HG03378 (cell line): ENCODE results near the gene RASL12.

Experiments used
- ATAC-seq: cut with Tn5 transposase; IDR thresholded peaks from one replicate; pipeline ENCODE4 v1.9.1; 2021; ENCODE audit warnings: mild to moderate bottlenecking, moderate library complexity; ENCODE audit not compliant: unreplicated experiment

The RASL12 gene

GRCh38 chr15:65057549-65057940 is 10.2 kb downstream of the RASL12 start:
- ATAC-seq = no peak

DNA sequence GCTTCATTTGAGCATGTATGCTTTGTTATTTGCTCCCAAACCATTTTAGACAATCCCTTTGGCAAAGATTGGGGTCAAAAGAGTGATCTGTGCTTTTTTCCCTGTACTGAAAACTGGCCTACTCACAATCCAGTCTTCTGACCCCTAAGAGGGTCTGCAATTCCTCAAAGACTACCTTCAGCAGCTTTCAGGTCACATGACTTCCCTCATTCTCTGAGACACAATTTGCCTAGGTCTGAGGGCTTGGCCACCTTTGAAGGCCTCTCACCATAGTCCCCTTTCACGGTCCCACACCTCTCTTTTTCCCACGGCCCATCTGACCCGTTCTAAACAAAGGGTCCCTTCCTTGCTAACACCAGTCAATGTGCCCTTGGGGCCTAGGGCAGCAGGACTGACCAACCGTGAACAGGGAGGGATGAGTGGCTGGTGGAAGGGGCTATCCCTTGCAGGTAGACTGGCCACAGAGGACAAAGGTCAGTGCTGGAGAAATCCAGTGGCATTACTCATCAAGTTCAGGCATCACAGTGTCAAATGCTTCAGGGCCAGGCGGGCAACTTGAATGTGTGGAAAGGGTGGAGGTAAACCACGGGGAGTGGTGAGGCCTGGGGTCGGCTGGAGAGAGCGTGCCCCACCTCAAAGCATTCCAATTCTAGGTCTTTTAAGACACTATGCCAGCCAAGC is 10.8 kb downstream of the RASL12 start:
- no peak for ATAC-seq

- no peak for ATAC-seq
Observed at GRCh38 chr15:65056106-65056505, 11.7 kb downstream of the RASL12 start.

DNA sequence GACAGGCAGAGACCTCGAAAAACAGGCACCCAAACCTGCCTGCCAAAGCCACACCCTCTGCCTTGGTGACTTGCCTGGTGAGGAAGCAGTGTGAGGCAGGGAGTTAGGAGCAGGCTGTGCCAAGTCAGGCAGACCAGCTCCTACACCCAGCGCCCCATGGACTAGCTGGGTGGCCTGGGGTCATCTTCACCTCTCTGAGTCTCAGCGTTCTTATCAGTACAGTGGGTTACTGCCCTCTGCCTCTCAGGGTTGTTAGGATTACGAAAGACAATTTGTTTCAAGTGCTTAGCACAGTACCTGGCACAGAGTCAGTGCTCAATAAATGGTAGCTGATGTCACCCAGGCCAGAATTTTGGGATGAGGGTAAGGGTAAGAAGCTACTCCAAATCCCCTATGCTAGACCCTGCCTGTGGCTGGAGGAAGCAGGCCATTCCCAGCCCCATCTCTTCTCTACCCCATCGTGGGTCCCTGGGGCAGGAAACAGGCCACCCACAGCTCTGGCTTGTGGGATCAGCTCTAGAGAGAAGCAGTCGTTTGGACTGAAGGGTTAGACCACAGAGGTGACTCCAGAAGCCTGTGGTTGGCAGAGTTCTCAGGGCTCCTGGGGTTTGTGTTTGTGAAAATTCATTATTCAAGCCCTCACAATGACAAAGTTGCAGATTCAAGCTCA is 12.5 kb downstream of the RASL12 start:
- no peak for ATAC-seq

GRCh38 chr15:65054333-65055200 is 13.2 kb downstream of the RASL12 start:
- ATAC-seq = no peak

- ATAC-seq = no peak
Observed at GRCh38 chr15:65052956-65053355, 14.8 kb downstream of the RASL12 start.

DNA sequence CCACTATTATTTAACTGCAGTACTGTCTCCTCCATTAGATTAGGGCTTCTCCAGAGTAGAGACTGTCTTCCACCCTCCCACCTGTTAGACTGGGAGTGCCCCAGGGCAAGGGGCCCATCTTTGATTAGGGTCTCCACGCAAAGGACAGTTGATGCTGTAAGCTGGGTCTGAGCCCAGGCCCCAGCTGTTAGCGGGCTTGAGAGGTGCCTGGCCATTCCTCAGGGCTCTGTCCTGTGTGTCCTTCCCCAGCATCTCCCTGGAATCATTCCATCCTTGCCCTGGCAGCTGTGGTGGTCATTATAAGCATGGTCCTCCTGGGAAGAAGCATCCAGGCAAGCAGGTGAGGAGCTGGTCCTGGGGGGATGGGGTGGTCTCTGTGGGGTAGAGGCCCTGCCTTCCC is 16.5 kb downstream of the RASL12 start:
- no peak for ATAC-seq

DNA sequence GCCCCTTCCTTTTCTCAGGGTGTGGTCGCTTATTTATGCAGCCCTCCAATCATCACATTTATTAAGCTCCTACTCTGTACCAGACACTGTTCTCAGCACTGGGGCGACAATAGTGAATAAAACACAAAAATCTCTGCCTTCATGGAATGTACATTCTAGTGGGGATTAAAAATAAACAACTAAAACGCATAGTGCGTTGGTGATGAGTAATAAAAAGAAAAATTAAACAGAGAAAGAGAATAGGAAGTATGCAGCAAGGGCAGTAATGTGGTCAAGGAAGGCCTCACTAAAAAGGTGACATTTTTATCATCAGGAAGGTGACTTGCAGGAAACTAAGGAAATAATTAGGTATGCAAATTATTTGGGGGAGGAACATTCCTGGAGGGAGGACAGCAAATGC is 17.5 kb downstream of the RASL12 start:
- no peak for ATAC-seq

DNA sequence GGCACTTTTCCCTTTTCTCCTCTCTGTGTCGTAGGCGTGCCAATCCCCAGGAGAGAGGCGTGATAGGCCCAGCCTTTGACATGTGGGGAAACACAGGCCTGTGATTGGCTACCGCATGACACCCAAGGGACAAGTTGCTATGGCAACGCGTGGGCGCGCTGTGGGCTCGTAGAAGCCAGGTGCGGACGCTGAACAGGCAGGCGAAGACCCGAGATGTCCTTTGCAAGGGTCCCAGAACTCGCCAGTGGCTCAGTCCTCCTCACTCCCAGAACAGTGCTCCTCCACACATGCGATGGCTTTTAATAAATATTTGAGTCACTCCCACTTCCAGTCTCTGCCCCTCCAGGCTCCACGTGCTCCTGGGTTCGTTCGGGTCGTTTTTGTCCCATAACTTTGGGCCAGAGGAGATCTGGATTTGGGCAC is 18.4 kb downstream of the RASL12 start:
- peak; percentile 76 for ATAC-seq

DNA sequence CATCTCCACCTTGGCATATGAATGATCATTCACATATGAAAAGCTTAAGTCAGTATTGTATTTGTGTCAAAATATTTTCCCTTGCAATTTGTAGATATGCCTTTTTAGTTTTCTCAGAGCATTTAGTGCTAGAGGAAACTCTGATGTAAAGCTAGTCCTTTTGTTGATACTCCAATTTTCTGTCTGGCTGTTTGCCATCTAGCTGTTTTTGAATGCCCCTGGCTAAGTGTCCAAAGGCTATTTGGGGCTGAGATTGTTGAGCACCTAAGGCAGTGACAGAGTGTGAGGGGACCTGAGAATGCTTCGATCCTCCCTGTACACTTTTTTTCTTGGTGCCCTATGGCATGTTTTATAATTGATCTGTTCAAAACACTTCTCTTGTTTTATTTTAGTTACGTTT is 19.6 kb downstream of the RASL12 start:
- no peak for ATAC-seq

DNA sequence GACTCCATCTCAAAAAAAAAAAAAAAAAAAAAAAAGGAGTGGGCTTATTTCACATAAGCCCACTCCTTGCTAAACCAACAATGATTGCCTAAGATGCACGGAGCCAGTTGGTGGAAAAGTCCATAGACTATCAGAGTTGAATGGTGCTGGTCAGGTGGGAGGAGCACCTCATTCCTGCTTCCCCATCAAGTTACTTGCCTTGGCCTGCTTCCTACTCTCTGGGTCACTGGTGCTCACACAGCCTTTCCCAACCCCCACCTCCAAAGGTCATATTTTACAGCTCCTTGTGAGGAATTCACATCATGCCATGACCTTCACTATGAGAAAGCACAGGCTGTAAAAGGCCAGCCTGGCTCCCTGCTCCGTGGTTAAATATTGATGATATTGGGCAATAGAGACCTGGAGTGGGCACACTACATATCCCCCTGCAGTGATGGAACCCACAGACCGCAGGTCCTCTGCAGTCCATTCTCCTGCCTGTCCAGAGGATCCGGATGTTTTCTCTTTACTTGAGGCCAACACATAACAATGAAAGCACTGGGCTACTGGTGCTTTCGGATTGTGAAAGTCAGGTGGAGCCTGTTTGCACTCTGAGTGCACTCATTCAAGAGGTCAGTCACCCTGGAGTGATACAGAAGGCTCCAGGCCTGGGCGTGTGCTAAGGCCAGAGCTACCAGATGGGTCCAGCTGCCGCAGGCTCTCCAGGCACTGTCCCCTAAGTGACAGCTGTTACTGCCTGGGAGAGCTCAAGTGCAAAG is 22.9 kb downstream of the RASL12 start, which contains the start of gene SLC51B:
Gene SLC51B (plus strand): TSS at position 664 of the 758 bp plus-strand sequence. CDS start 4,618 bp downstream, outside the sequence.
- ATAC-seq = no peak

DNA sequence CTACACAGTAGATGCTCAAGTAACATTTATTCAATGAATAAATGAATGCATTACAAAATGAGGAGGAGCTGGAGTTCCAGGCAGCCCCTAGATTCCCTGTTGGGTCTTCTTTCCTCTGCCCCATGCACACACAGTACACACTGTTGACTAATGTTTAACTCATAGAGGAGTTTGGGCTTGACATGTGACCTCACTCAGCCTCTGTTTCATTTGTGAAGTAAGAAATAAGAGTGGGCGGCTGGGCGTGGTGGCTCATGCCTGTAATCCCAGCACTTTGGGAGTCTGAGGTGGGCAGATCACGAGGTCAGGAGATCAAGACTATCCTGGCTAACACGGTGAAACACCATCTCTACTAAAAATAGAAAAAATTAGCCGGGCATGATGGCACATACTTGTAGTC is 23.6 kb downstream of the RASL12 start:
- ATAC-seq = peak; percentile 68

- no peak for ATAC-seq
Observed at GRCh38 chr15:65042776-65043327, 24.9 kb downstream of the RASL12 start.

GRCh38 chr15:65041787-65042186 is 26.0 kb downstream of the RASL12 start:
- no peak for ATAC-seq

DNA sequence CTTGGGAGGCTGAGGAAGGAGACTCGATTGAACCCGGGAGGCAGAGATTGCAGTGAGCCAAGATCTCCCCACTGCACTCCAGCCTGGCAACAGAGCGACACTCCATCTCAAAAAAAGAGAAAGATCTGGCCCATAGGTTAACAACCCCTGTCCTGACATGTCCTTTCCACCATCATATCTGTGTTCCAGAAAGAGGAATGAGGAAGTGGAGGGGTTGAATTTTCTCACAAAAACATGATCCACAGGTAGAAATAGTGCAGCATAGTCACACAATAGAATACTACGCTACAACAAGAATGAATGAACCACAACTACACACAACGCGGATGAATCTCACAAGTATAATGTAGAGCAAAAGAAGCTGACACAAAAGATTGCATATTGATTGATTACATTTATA is 27.3 kb downstream of the RASL12 start:
- no peak for ATAC-seq

- no peak for ATAC-seq
Observed at GRCh38 chr15:65038836-65039235, 29.0 kb downstream of the RASL12 start.

DNA sequence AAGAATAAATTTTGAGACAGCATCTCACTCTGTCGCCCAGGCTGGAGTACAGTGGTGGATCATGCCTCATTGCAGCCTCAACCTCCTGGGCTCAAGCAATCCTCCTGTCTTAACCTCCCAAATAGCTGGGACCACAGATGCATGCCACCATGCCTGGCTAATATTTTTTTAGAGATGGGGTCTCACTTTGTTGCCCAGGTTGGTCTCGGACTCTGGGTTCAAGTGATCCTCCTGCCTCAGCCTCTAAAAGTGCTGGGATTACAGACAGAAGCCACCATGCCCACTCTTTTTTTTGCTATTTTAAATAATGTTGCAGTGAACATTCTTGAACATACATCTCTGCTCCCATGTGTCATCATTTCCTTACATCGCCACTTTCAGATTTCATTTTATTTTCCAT is 29.4 kb downstream of the RASL12 start:
- no peak for ATAC-seq

DNA sequence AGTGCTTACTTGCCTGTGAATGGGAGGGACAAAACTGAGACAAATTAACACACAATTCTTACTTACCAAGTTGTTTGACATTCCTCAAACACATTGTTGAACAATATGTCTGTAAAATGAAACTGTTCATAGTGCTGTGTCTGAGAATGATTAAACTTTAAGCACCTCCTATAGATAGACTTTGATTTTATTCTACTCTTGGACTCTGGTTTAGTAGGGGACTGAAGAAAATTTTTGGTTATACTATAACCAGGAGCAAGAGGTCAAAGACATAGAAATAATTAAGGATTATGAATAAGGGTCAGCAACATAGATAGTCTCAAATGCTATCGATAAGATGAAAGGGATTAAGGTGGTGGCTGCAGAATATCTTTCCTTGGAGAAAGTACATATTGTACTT is 30.5 kb downstream of the RASL12 start:
- no peak for ATAC-seq

DNA sequence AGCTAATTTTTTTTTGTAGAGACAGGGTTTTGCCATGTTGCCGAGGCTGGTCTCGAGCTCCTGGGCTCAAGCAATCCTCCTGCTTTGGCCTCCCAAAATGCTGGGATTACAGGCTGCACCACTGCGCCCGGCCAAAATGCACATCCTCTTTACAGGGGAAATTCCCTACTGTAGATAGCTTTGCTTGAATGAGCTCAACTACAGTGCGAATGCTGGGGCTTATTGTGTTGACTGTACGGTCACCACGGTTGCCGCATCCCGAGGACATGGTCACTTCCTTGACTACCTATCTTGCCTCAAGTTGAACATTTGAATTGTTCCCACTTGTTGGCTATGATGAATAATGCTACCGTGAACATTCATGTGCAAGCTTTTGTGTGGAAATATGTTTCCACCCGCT is 33.1 kb downstream of the RASL12 start:
- ATAC-seq = no peak

DNA sequence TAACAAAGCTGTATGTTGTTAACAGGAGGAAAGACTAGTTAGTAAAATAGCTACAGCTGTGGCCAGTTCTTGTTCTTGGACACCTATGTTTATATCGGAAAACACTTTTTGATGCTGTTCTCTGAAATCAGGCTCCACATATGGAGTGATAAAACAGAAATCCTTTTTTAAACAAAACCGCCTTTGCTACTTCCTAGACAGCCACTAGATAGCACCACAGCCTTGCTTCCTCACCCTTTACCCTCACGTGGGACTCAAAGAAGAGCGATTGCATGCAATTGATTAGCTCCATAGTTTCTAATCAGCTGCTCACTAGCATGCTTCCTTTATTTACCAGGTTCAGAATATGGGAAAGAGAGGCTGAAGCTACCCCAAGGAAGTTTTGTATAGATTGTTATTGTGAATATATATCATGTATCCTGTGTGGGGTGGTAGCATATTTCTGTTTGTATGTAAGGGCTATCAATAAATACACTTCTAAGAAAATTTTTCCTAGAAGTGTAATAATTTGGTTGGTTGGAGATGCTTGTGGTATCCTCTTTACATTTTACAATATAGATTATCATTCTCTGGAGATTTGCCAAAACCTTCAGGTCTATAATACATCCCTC is 34.0 kb downstream of the RASL12 start:
- ATAC-seq = no peak
